ENCODE measurements around the gene SNRNP70. TPM values are rescaled to one million over a fixed set of nuclear protein-coding genes. Genes with fewer than 3 reads are reported as not detected.

The SNRNP70 gene
- total and polyA plus RNA-seq, 2 of the 13 experiments (the other 11 are each of a cell fraction or from before 2014, with no cell fraction given): 150 to 210 TPM

DNA sequence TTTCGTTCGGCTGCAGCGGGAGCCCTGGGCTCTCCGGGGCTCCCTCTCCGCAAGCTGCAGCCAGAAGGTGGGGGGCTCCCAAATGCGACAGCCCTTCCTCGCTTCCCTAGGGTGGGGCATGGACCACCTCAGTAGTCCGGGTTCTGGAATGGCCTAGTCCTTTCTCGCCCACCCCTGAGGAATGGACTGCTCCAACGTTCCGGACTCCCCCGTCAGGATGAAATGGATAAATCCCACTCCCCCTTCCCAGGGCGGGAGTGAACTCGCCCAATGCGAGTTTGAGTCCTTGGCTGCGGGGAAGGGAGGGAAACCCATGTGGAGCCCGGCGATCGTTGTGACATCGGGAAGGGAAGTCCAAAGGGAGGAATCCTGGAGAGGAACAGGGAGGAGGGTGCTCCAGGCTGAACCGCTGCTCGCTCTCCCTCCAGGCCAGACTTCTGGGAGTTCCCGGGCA, 64.4 kb downstream of the SNRNP70 start (continued):
- peak; percentile 86 for TF ChIP-seq ZNF225 (CRISPR knock-in tag; IDR thresholded peaks at IDR 0.05)
- peak; percentile 26; the same call in 1 of the 2 replicates for TF ChIP-seq EHMT2 (IDR thresholded peaks at IDR 0.05; ENCODE audit: borderline replicate concordance, low read depth, low read length)
- TF ChIP-seq, protein P1, sequence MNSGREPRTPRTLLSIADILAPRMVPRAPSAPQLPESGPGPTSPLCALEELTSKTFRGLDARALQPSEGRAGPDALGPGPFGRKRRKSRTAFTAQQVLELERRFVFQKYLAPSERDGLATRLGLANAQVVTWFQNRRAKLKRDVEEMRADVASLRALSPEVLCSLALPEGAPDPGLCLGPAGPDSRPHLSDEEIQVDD (CRISPR knock-in tag; IDR thresholded peaks at IDR 0.05; ENCODE audit: borderline replicate concordance): 0 out of 2 replicates have a peak, but pooled peaks have one; percentile 72
- TF ChIP-seq TEAD3 (CRISPR knock-in tag; optimal IDR thresholded peaks at IDR 0.05; ENCODE audit: borderline replicate concordance): peak; percentile 12
- peak; percentile 22; the same call in 1 of the 2 replicates for TF ChIP-seq HMGXB3 (CRISPR knock-in tag; IDR thresholded peaks at IDR 0.05; ENCODE audit: borderline replicate concordance)
- TF ChIP-seq ZNF414 (CRISPR knock-in tag; IDR thresholded peaks at IDR 0.05): peak; percentile 76
- peak; percentile 96 for TF ChIP-seq ZNF263 (CRISPR knock-in tag; IDR thresholded peaks at IDR 0.05)
- TF ChIP-seq ZHX2 (IDR thresholded peaks at IDR 0.05; ENCODE audit: low read depth): no peak
- TF ChIP-seq ZHX2 (CRISPR knock-in tag; IDR thresholded peaks at IDR 0.05; ENCODE audit: borderline replicate concordance): no peak
- TF ChIP-seq CEBPB (IDR thresholded peaks at IDR 0.05; ENCODE audit: borderline replicate concordance, low read depth, low read length): 0 out of 2 replicates have a peak, but pooled peaks have one; percentile 18
- TF ChIP-seq ZFP36L1 (CRISPR knock-in tag; IDR thresholded peaks at IDR 0.05): peak; percentile 43; the same call in 1 of the 2 replicates
- TF ChIP-seq IRF9 (CRISPR knock-in tag; IDR thresholded peaks at IDR 0.05; ENCODE audit: borderline replicate concordance): peak; percentile 14; the same call in 1 of the 2 replicates
- TF ChIP-seq, protein P2, sequence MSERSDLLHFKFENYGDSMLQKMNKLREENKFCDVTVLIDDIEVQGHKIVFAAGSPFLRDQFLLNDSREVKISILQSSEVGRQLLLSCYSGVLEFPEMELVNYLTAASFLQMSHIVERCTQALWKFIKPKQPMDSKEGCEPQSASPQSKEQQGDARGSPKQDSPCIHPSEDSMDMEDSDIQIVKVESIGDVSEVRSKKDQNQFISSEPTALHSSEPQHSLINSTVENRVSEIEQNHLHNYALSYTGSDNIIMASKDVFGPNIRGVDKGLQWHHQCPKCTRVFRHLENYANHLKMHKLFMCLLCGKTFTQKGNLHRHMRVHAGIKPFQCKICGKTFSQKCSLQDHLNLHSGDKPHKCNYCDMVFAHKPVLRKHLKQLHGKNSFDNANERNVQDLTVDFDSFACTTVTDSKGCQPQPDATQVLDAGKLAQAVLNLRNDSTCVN (CRISPR knock-in tag; IDR thresholded peaks at IDR 0.05; ENCODE audit: borderline replicate concordance): no peak
- TF ChIP-seq ZNF547 (CRISPR knock-in tag; IDR thresholded peaks at IDR 0.05): 0 out of 2 replicates have a peak, but pooled peaks have one; percentile 89
- 0 out of 2 replicates have a peak, but pooled peaks have one; percentile 43 for TF ChIP-seq ZNF567 (CRISPR knock-in tag; IDR thresholded peaks at IDR 0.05; ENCODE audit: borderline replicate concordance)
